ENCODE measurements around the gene C11orf86. TPM values are rescaled to one million over a fixed set of nuclear protein-coding genes. Genes with fewer than 3 reads are reported as not detected.

C11orf86 gene
- total and polyA plus RNA-seq, 2 experiments from 2014 or later: 0.21 to 0.74 TPM

- H3K9me2 ChIP-seq (ENCODE audit: insufficient read depth): peaks cover 5% of the 10 kb centered on the region; the same call in 1 of the 2 replicates
- 0 out of 2 replicates have a peak, but pooled peaks have one; percentile 75 for TF ChIP-seq ZNF114 (CRISPR knock-in tag; IDR thresholded peaks at IDR 0.05)
- 0 out of 2 replicates have a peak, but pooled peaks have one; percentile 38 for TF ChIP-seq ZNF462 (CRISPR knock-in tag; IDR thresholded peaks at IDR 0.05)
- TF ChIP-seq CTCF (conservative IDR thresholded peaks at IDR 0.05; ENCODE audit: low read depth in 2 of 2): peak; percentile 74 to 91
- no peak for TF ChIP-seq ZNF331 (CRISPR knock-in tag; IDR thresholded peaks at IDR 0.05; ENCODE audit: low read depth)
- TF ChIP-seq EZH2phosphoT487 (IDR thresholded peaks at IDR 0.05; ENCODE audit: unreplicated experiment): no peak
- peaks cover 11% of the 10 kb centered on the region for H3K9me3 Mint-ChIP-seq
- H3K36me3 Mint-ChIP-seq (ENCODE audit: low read depth): peaks cover 5% of the 10 kb centered on the region
- DNase-seq (ENCODE audit: low spot score) (peak; percentile 83), ATAC-seq (peak; percentile 91)
- no peak overlapping the region for H3K27ac ChIP-seq (ENCODE audit: low read depth)
- H2AFZ ChIP-seq: peak overlapping the region; percentile 87; the same call in 1 of the 2 replicates
- H3K4me3 ChIP-seq: no peak overlapping the region
- H3K27me3 Mint-ChIP-seq (ENCODE audit: insufficient read depth, low read depth, poor library complexity): peaks cover 11% of the 10 kb centered on the region
- H3K79me2 ChIP-seq (replicated peaks; ENCODE audit: insufficient read depth): no peaks in the 10 kb centered on the region
- H3F3A ChIP-seq (replicated peaks; ENCODE audit: low read depth): no peaks in the 10 kb centered on the region
- H3K36me3 ChIP-seq (ENCODE audit: insufficient read depth): no peaks in the 10 kb centered on the region
- H3K4me1 ChIP-seq (ENCODE audit: insufficient read depth): peaks cover 11% of the 10 kb centered on the region; the same call in 1 of the 2 replicates
- H4K20me1 ChIP-seq (replicated peaks; ENCODE audit: insufficient read depth): no peaks in the 10 kb centered on the region
- no peak overlapping the region for H3K27ac Mint-ChIP-seq
- H3K4me3 Mint-ChIP-seq: no peak overlapping the region
- no peaks in the 10 kb centered on the region for H3K27me3 ChIP-seq (ENCODE audit: insufficient read depth)
- H3K4me1 Mint-ChIP-seq: peaks cover 7% of the 10 kb centered on the region; the same call in 2 of the 3 replicates
- no peak overlapping the region for H3K4me2 ChIP-seq
These were observed 944 bp downstream of the C11orf86 start for GRCh38 chr11:66976028-66976467.
